ENCODE results near the gene CDK6. TPM values are rescaled to one million over a fixed set of nuclear protein-coding genes. Genes with fewer than 3 reads are reported as not detected.

The CDK6 gene
- total RNA-seq, 4 donors from 2014 or later: 22.2 to 45.4 (median 36.4) TPM

DNA sequence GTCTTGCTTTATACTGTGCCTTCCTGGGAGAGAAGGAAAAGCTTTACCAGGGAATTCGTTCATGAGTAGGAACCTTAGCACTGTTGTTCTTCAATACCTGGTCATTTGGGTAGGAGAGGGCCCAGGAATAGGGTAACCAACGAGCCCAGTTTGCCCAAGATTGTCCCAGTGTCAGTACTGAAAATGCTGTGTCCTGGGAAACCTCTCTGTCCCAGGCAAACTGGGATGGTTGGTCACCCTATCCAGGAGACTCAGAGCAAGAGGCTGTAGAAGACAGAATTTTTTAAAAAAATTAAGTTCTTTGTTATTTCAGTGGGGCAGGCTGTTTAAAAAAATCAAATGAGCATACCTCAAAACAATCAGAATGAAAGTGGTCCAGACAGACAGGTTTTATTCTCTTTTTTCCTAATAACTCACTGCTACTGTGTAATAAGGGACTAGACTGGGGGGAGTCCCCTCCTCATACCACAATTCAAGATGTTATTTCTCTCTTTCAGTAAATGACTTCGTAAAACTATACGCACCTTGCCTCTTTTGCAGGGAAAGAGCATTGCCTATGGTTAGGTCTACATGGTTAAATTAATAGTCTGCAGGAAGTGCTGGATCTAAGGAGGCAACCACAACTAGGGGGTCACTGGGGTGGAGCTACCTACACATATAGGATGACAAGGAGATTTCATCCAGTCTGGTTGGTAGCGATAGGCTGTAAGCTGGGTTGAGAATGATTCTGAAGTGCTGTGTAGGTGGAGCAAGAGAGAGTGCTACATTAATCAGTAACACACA lies 205.1 kb downstream of the CDK6 start:
- H3K4me3 ChIP-seq: no peak overlapping the region
- no peak for TF ChIP-seq EP300 (IDR thresholded peaks at IDR 0.05)
- no peak for TF ChIP-seq POLR2A (IDR thresholded peaks at IDR 0.05; ENCODE audit: low read depth)
- TF ChIP-seq, protein P1, sequence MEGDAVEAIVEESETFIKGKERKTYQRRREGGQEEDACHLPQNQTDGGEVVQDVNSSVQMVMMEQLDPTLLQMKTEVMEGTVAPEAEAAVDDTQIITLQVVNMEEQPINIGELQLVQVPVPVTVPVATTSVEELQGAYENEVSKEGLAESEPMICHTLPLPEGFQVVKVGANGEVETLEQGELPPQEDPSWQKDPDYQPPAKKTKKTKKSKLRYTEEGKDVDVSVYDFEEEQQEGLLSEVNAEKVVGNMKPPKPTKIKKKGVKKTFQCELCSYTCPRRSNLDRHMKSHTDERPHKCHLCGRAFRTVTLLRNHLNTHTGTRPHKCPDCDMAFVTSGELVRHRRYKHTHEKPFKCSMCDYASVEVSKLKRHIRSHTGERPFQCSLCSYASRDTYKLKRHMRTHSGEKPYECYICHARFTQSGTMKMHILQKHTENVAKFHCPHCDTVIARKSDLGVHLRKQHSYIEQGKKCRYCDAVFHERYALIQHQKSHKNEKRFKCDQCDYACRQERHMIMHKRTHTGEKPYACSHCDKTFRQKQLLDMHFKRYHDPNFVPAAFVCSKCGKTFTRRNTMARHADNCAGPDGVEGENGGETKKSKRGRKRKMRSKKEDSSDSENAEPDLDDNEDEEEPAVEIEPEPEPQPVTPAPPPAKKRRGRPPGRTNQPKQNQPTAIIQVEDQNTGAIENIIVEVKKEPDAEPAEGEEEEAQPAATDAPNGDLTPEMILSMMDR (IDR thresholded peaks at IDR 0.05): no peak
- no peaks in the 10 kb centered on the region for H3K9me3 ChIP-seq
- no peaks in the 10 kb centered on the region for H3K36me3 ChIP-seq
- H3K27ac ChIP-seq (replicated peaks in 1 of 4): peak overlapping the region in 3 of 4 donors; percentile 64 to 79 (median 73)
- 90% methylated on average over 5 of the region's 5 CpGs for WGBS
- no peak for DNase-seq (ENCODE audit: extremely low spot score)
- H3K27me3 ChIP-seq: no peaks in the 10 kb centered on the region
- peaks cover 41 to 48% (median 44%) of the 10 kb centered on the region in 4 donors for H3K4me1 ChIP-seq
- intact Hi-C loops (cut with DNase I): loop anchor here (5.0 kb wide), 1 partner anchor 66 kb away; no protein-coding TSS in a partner anchor

DNA sequence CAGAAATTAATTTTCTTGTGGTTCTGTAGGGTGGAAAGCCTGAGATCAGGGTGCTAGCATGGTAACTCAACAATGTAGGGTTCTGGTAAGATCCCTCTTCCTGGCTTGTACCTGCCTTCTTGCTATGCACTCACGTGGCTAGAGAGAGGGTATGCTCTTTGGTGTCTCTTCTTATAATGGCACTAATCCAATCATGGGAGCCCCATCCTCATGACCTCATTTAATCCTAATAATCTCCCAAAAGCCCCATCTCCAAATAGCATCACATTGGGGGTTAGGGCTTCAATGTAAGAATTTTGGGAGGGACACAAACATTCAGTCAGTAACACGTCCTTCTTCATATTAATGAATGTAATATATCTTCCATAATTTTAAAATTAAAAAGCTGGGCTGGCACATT lies 206.6 kb downstream of the CDK6 start:
- H3K9me3 ChIP-seq: no peaks in the 10 kb centered on the region
- 88% methylated on average over 2 of the region's 2 CpGs for WGBS
- no peaks in the 10 kb centered on the region for H3K36me3 ChIP-seq
- no peaks in the 10 kb centered on the region for H3K27me3 ChIP-seq
- H3K4me3 ChIP-seq: no peak overlapping the region
- TF ChIP-seq POLR2AphosphoS5 (IDR thresholded peaks at IDR 0.05) (no peak), POLR2A (IDR thresholded peaks at IDR 0.05; ENCODE audit: low read depth) (no peak), EP300 (IDR thresholded peaks at IDR 0.05) (no peak)
- TF ChIP-seq, protein P1 (IDR thresholded peaks at IDR 0.05): no peak
- DNase-seq (ENCODE audit: extremely low spot score): no peak
- intact Hi-C loops (cut with DNase I): loop anchor here (5.0 kb wide), 1 partner anchor 68 kb away; no protein-coding TSS in a partner anchor
- peaks cover 27 to 34% (median 32%) of the 10 kb centered on the region in 4 donors for H3K4me1 ChIP-seq
- no peak overlapping the region for H3K27ac ChIP-seq (replicated peaks in 1 of 4)

DNA sequence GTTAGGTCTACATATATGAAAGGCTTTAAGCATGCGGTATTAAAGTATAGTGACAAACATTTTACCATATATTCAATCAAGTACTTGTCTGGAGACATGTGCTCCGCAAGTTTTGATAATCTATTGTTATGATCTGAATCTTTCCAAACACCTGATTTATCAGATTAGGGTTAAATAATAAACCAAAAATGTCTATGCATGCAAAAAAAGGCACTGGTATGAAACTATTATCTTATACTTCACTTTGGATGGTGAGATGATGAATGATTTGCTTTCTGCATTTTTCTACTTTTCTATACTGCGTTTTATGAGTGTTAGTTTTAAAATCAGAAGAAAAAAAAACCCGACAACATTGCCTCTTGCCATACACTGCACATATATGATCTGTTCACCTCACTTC lies 208.4 kb downstream of the CDK6 start:
- no peaks in the 10 kb centered on the region for H3K27me3 ChIP-seq
- peaks cover 10 to 17% (median 16%) of the 10 kb centered on the region in 4 donors for H3K4me1 ChIP-seq
- no peak overlapping the region for H3K27ac ChIP-seq (replicated peaks in 1 of 4)
- TF ChIP-seq, protein P1 (IDR thresholded peaks at IDR 0.05): no peak
- TF ChIP-seq POLR2A (IDR thresholded peaks at IDR 0.05; ENCODE audit: low read depth) (no peak), EP300 (IDR thresholded peaks at IDR 0.05) (no peak), POLR2AphosphoS5 (IDR thresholded peaks at IDR 0.05) (no peak)
- WGBS: 98% methylated on average over 4 of the region's 4 CpGs
- H3K36me3 ChIP-seq: no peaks in the 10 kb centered on the region
- intact Hi-C loops (cut with DNase I): no loop called here
- no peaks in the 10 kb centered on the region for H3K9me3 ChIP-seq
- H3K4me3 ChIP-seq: no peak overlapping the region
- DNase-seq (ENCODE audit: extremely low spot score): no peak

DNA sequence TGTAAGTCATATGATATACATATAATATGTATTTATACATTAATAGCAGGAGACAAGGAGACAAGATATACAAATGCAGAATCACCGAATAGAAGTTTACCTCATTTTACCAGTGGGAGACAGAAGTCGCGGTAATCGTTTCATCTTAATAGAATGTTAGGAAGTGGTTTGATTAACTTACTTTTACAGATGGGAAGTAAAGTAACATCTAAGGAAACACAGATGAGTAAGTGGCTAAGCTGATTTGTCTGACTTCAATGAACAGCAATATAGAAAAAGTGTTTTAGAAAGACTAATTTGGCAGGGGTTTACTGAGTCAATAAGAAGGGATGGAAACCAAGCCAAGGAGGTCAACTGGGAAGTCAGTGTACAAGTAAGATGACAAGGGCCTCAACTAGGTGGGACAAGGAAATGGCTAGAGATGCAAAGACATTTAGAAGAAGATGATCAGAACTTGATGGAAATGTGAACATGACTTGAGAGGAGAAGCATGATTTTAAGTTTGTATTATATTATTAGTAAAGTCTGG lies 210.0 kb downstream of the CDK6 start:
- Histone ChIP-seq H3K9me3 (no peaks in the 10 kb centered on the region), H3K4me3 (no peak overlapping the region), H3K4me1 (peaks cover 7 to 16% (median 13%) of the 10 kb centered on the region in 4 donors), H3K36me3 (no peaks in the 10 kb centered on the region), H3K27me3 (no peaks in the 10 kb centered on the region), H3K27ac (replicated peaks in 1 of 4) (no peak overlapping the region)
- no peak for DNase-seq (ENCODE audit: extremely low spot score)
- 86% methylated on average over 4 of the region's 4 CpGs for WGBS
- TF ChIP-seq, protein P1 (IDR thresholded peaks at IDR 0.05): no peak
- intact Hi-C loops (cut with DNase I): no loop called here
